Left ventricle myocardium inferior (tissue), 1 donor: ENCODE measurements around the gene ZNF467. TPM values are rescaled to one million over a fixed set of nuclear protein-coding genes. Genes with fewer than 3 reads are reported as not detected.

Source experiments
- DNase-seq: peaks from one replicate; pipeline ENCODE4 v3.0.0-alpha.2; 2020
- H3K27ac ChIP-seq: fragments of 200-600 bp; replicated peaks from 2 replicates; pipeline ENCODE4 v1.8.0; 2021
- H3K27me3 ChIP-seq: fragments of 200-600 bp; 2 replicates; pipeline ENCODE4 v1.8.0; 2021; ENCODE audit warnings: low read depth
- H3K36me3 ChIP-seq: fragments of 200-600 bp; 2 replicates; pipeline ENCODE4 v1.8.0; 2021
- H3K4me1 ChIP-seq: fragments of 200-600 bp; 2 replicates; pipeline ENCODE4 v1.8.0; 2021
- H3K4me3 ChIP-seq: fragments of 200-600 bp; 2 replicates; pipeline ENCODE4 v1.8.0; 2021; ENCODE audit warnings: mild to moderate bottlenecking, moderate library complexity
- H3K9me3 ChIP-seq: fragments of 200-600 bp; replicated peaks from 2 replicates; pipeline ENCODE4 v1.8.0; 2021
- CTCF ChIP-seq: fragments of 200-600 bp; IDR thresholded peaks from 2 replicates; pipeline ENCODE4 v1.8.0; 2021; ENCODE audit warnings: antibody characterized with exemption, mild to moderate bottlenecking, borderline replicate concordance
- intact Hi-C: fragments of 100-400 bp; cut with micrococcal nuclease; formaldehyde crosslinking; loops from one replicate; pipeline ENCODE4 v1.11.0; 2022
- total RNA-seq: library from RNA; stranded (reverse); fragmentation: NEBNext Ultra II Directional; extraction: Animal tissue kit (Norgen Biotek cat#: 25700); gene quantifications from one replicate; pipeline ENCODE4 v1.2.1, GENCODE V29; 2021
- donor health status: DM: no; HTN: yes; CAD: no; lungs with severe emphysema.

ZNF467 gene
- total RNA-seq, 1 donor from 2014 or later = 5.2 TPM

- no peak for TF ChIP-seq CTCF
- DNase-seq = no peak
- no peaks in the 10 kb centered on the region for H3K36me3 ChIP-seq
- no peak overlapping the region for H3K4me3 ChIP-seq
- no peaks in the 10 kb centered on the region for H3K27me3 ChIP-seq
- H3K27ac ChIP-seq = no peak overlapping the region
- H3K9me3 ChIP-seq = peaks cover 6% of the 10 kb centered on the region
- no peaks in the 10 kb centered on the region for H3K4me1 ChIP-seq
- intact Hi-C loops = loop anchor here (10.0 kb wide), 1 partner anchor 83 kb away; no protein-coding TSS in a partner anchor
Measured at GRCh38 chr7:149748076-149748874, 25.1 kb downstream of the ZNF467 start.

GRCh38 chr7:149743476-149744255 lies 29.7 kb downstream of the ZNF467 start:
- Histone ChIP-seq H3K4me3 (no peak overlapping the region), H3K36me3 (no peaks in the 10 kb centered on the region), H3K4me1 (peaks cover 12% of the 10 kb centered on the region), H3K27me3 (no peaks in the 10 kb centered on the region), H3K9me3 (no peaks in the 10 kb centered on the region), H3K27ac (no peak overlapping the region)
- intact Hi-C loops = loop anchor here (10.0 kb wide), 1 partner anchor 79 kb away; no protein-coding TSS in a partner anchor
- TF ChIP-seq CTCF = no peak
- no peak for DNase-seq

DNA sequence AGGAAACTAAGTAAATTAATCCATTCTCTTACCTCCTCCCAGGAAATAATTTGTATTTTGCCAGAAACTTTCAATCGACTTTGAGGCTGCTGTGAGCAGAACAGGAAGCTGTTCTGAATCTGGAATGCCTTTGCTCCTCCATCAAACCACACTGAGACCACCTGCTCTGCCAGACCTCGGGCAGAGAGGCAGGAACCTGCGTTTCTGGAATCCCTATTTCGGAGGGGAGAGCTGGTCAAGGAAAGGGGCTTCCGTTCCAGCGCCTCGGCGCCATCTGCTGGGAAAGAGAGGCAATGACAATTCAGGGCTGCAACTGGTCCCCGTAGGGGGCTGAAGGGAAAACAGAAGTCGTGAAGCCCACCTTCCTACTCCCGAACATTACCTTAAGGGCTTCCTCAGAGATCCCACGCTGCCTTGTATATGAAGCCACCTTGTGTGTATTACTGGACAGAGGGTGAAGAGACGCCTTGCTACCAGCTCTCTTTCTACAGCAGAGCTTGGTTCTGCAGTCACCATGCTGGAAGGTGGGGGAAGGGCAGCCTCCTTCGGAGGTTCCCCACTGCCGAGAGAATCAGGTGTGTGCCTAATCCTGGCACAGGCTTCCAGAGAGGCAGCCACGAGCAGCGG lies 31.2 kb downstream of the ZNF467 start:
- Histone ChIP-seq H3K27me3 (no peaks in the 10 kb centered on the region), H3K4me1 (peaks cover 12% of the 10 kb centered on the region), H3K9me3 (no peaks in the 10 kb centered on the region), H3K27ac (peak overlapping the region; percentile 52), H3K4me3 (peak overlapping the region; percentile 60), H3K36me3 (no peaks in the 10 kb centered on the region)
- peak; percentile 60 for DNase-seq
- TF ChIP-seq CTCF = peak; percentile 94
- intact Hi-C loops = loop anchor here (10.0 kb wide), 1 partner anchor 77 kb away; no protein-coding TSS in a partner anchor

DNA sequence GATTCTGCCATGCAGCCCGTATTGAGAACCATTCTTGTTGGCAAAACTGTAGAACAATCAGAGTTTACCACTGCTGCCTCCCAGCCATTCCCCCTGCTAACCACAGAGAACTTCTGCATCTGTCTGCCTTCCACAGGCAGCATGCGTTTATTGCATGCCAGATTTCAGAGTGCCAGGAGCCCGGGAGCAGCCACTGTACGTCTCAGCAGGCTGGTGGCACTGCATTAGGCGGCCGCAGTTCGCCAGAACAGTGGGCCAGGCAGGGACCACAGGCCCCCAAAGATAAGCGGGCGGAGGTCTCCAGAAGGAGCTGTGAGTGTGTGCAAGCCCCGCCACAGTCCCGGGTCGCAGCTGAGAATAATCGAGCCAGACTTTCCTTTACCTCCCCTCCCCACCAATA lies 31.8 kb downstream of the ZNF467 start:
- intact Hi-C loops = loop anchor here (10.0 kb wide), 1 partner anchor 77 kb away; no protein-coding TSS in a partner anchor
- Histone ChIP-seq H3K27ac (peak overlapping the region; percentile 52), H3K27me3 (no peaks in the 10 kb centered on the region), H3K4me3 (peak overlapping the region; percentile 60), H3K36me3 (no peaks in the 10 kb centered on the region), H3K4me1 (peaks cover 12% of the 10 kb centered on the region), H3K9me3 (no peaks in the 10 kb centered on the region)
- no peak for TF ChIP-seq CTCF
- no peak for DNase-seq
